IMR-90 (cell line): ENCODE data around the gene CARMIL1. TPM values are rescaled to one million over a fixed set of nuclear protein-coding genes. Genes with fewer than 3 reads are reported as not detected.

Experiments used
- ATAC-seq: fragments of 200-7000 bp; cut with Tn5 transposase; 2 replicates; pipeline ENCODE4 v1.9.1; 2020; ENCODE audit warnings: low read depth, mild to moderate bottlenecking, moderate library complexity
- BruUV-seq: library from RNA; stranded (reverse); fragments of 400-500 nt; replicated peaks from 2 replicates; lab custom pipeline; 2021; lab: Mats Ljungman, UMichigan
- CTCF ChIA-PET: fragments of 300-600 bp; formaldehyde crosslinking; extraction: SDS; loops from one replicate; lab custom pipeline; 2021; ENCODE audit warnings: antibody characterized with exemption; lab: Yijun Ruan, JAX
- POLR2A ChIA-PET: fragments of 300-600 bp; sonication (Branson Sonifier 250); formaldehyde crosslinking; loops from one replicate; lab custom pipeline; 2022; ENCODE audit warnings: antibody characterized with exemption; ENCODE audit not compliant: unreplicated experiment; lab: Charles Lee
- DNase-seq: peaks from one replicate; pipeline ENCODE4 v3.0.0; 2013
- H2AFZ ChIP-seq: replicated peaks from 2 replicates; pipeline ENCODE3; 2013; ENCODE audit warnings: low read length, mild to moderate bottlenecking; ENCODE audit not compliant: poor library complexity
- H2AK5ac ChIP-seq: 2 replicates; pipeline ENCODE4 v1.6.1; 2013; ENCODE audit warnings: low read depth, low read length, inconsistent platforms
- H2AK9ac ChIP-seq: replicated peaks from 2 replicates; pipeline ENCODE3; 2013; ENCODE audit warnings: mild to moderate bottlenecking, low read depth, low read length, moderate library complexity; ENCODE audit not compliant: poor library complexity
- H2BK120ac ChIP-seq: 2 replicates; pipeline ENCODE4 v1.6.1; 2013; ENCODE audit warnings: low read depth, low read length, inconsistent platforms
- H2BK15ac ChIP-seq: 3 replicates; pipeline ENCODE4 v1.6.1; 2013; ENCODE audit warnings: low read depth, low read length, inconsistent platforms
- H2BK20ac ChIP-seq: 2 replicates; pipeline ENCODE4 v1.6.1; 2013; ENCODE audit warnings: low read depth, mild to moderate bottlenecking, inconsistent platforms, low read length, moderate library complexity
- H2BK5ac ChIP-seq: 2 replicates; pipeline ENCODE4 v1.6.1; 2013; ENCODE audit warnings: mild to moderate bottlenecking, low read depth, low read length, inconsistent platforms; ENCODE audit not compliant: poor library complexity, severe bottlenecking
- H3K14ac ChIP-seq: replicated peaks from 2 replicates; pipeline ENCODE4 v1.6.1; 2013; ENCODE audit warnings: low read depth, low read length, inconsistent platforms
- H3K18ac ChIP-seq: 2 replicates; pipeline ENCODE4 v1.6.1; 2013; ENCODE audit warnings: low read depth, low read length, control low read depth
- H3K23ac ChIP-seq: 2 replicates; pipeline ENCODE4 v1.6.1; 2013; ENCODE audit warnings: low read depth, low read length, inconsistent platforms
- H3K27ac ChIP-seq: 2 replicates; pipeline ENCODE4 v1.5.1; 2013; ENCODE audit warnings: mild to moderate bottlenecking, control low read depth, low read length; ENCODE audit not compliant: insufficient read depth
- H3K27me3 ChIP-seq: 2 replicates; pipeline ENCODE4 v1.6.1; 2013; ENCODE audit warnings: low read length; ENCODE audit not compliant: control insufficient read depth, insufficient read depth
- H3K36me3 ChIP-seq: 2 replicates; pipeline ENCODE4 v1.6.1; 2013; ENCODE audit warnings: low read length, mixed read lengths; ENCODE audit not compliant: control insufficient read depth, insufficient read depth
- H3K4ac ChIP-seq: 2 replicates; pipeline ENCODE4 v1.6.1; 2013; ENCODE audit warnings: low read depth, low read length, inconsistent platforms
- H3K4me1 ChIP-seq: 2 replicates; pipeline ENCODE4 v1.6.1; 2013; ENCODE audit warnings: low read length, mixed read lengths; ENCODE audit not compliant: control insufficient read depth, insufficient read depth
- H3K4me2 ChIP-seq: 2 replicates; pipeline ENCODE4 v1.6.1; 2013; ENCODE audit warnings: low read depth, mild to moderate bottlenecking, control low read depth, low read length, moderate library complexity
- H3K4me3 ChIP-seq: 2 replicates; pipeline ENCODE4 v1.5.1; 2013; ENCODE audit warnings: low read depth, mild to moderate bottlenecking, control low read depth, low read length, moderate library complexity; ENCODE audit not compliant: insufficient read depth
- H3K56ac ChIP-seq: 2 replicates; pipeline ENCODE4 v1.6.1; 2013; ENCODE audit warnings: low read length, inconsistent platforms; ENCODE audit not compliant: insufficient read depth; ENCODE audit errors: extremely low read depth
- H3K79me1 ChIP-seq, 2 experiments: 2 replicates each; pipeline ENCODE4 v1.6.1; 2013; ENCODE audit warnings: low read length in 2 of 2, inconsistent platforms in 1 of 2, low read depth in 1 of 2
- H3K9ac ChIP-seq: 2 replicates; pipeline ENCODE4 v1.6.1; 2013; ENCODE audit warnings: low read depth, low read length, control low read depth
- H3K9me1 ChIP-seq: 2 replicates; pipeline ENCODE4 v1.6.1; 2013; ENCODE audit warnings: low read length, inconsistent platforms; ENCODE audit not compliant: insufficient read depth
- H3K9me3 ChIP-seq: 2 replicates; pipeline ENCODE4 v1.6.1; 2013; ENCODE audit warnings: low read length; ENCODE audit not compliant: control insufficient read depth, insufficient read depth
- H4K20me1 ChIP-seq: 2 replicates; pipeline ENCODE4 v1.6.1; 2013; ENCODE audit warnings: low read length, inconsistent platforms; ENCODE audit not compliant: insufficient read depth
- H4K5ac ChIP-seq: 2 replicates; pipeline ENCODE4 v1.6.1; 2013; ENCODE audit warnings: mild to moderate bottlenecking, low read depth, low read length, control low read depth
- H4K8ac ChIP-seq, 2 experiments: 2 replicates each; pipeline ENCODE4 v1.6.1; 2013; ENCODE audit warnings: low read depth in 2 of 2, low read length in 2 of 2, control low read depth in 1 of 2, inconsistent platforms in 1 of 2
- H4K91ac ChIP-seq: 2 replicates; pipeline ENCODE4 v1.6.1; 2013; ENCODE audit warnings: low read depth, low read length, inconsistent platforms; ENCODE audit not compliant: insufficient read depth
- CHD1 ChIP-seq: IDR thresholded peaks from 2 replicates; pipeline ENCODE4 v1.6.1; 2012; ENCODE audit warnings: low read depth, low read length, improper control_type of control experiment
- ELK1 ChIP-seq: fragments of 150-350 bp; IDR thresholded peaks from 2 replicates; pipeline ENCODE4 v1.6.1; 2016; ENCODE audit warnings: low read depth, mild to moderate bottlenecking, low read length, moderate library complexity, borderline replicate concordance
- FOS ChIP-seq: fragments of 150-350 bp; IDR thresholded peaks from 2 replicates; pipeline ENCODE4 v1.6.1; 2016; ENCODE audit warnings: low read depth, low read length
- MAFK ChIP-seq: IDR thresholded peaks from 2 replicates; pipeline ENCODE4 v1.6.1; 2012; ENCODE audit warnings: low read depth, low read length, improper control_type of control experiment
- MAZ ChIP-seq: IDR thresholded peaks from 2 replicates; pipeline ENCODE4 v1.6.1; 2012; ENCODE audit warnings: low read depth, mild to moderate bottlenecking, low read length, improper control_type of control experiment, moderate library complexity, borderline replicate concordance
- MXI1 ChIP-seq: IDR thresholded peaks from 2 replicates; pipeline ENCODE4 v1.6.1; 2012; ENCODE audit warnings: low read depth, mild to moderate bottlenecking, low read length, moderate library complexity, borderline replicate concordance
- NFE2L2 ChIP-seq: fragments of 150-350 bp; IDR thresholded peaks from 2 replicates; pipeline ENCODE4 v1.6.1; 2016; ENCODE audit warnings: low read depth, mild to moderate bottlenecking, low read length
- RAD21 ChIP-seq: IDR thresholded peaks from 2 replicates; pipeline ENCODE4 v1.6.1; 2012; ENCODE audit warnings: low read length, improper control_type of control experiment
- RCOR1 ChIP-seq: IDR thresholded peaks from 2 replicates; pipeline ENCODE4 v1.6.1; 2012; ENCODE audit warnings: mild to moderate bottlenecking, low read length, improper control_type of control experiment; ENCODE audit not compliant: insufficient replicate concordance
- RFX5 ChIP-seq: IDR thresholded peaks from 2 replicates; pipeline ENCODE4 v1.8.0; 2012; ENCODE audit warnings: low read depth, mild to moderate bottlenecking, low read length, moderate library complexity
- WGBS, 2 experiments: methylation state at CpG; one replicate each; pipeline versions ENCODE4 v1.1.5 to v1.1.7; 2013; ENCODE audit warnings: missing lambda C conversion rate in 2 of 2; ENCODE audit not compliant: insufficient read length in 1 of 2; ENCODE audit errors: extremely low coverage in 2 of 2; 5-methylcytosine and 5-hydroxymethylcytosine counted together
- dilution Hi-C: fragments of 300-500 bp; cut with HindIII; formaldehyde crosslinking; loops from one replicate; pipeline ENCODE4 v1.14.3; 2018; ENCODE audit warnings: low sequenced_read_pairs; ENCODE audit not compliant: unreplicated experiment
- in situ Hi-C: fragments of 300-500 bp; cut with MboI; formaldehyde crosslinking; loops from 3 replicates; pipeline ENCODE4 v1.14.3; 2019; ENCODE audit warnings: low sequenced_read_pairs, inconsistent platforms, mixed read lengths
- intact Hi-C: fragments of 100-400 bp; cut with micrococcal nuclease; formaldehyde crosslinking; loops from 2 replicates; pipeline ENCODE4 v1.10.0; 2022
- polyA plus RNA-seq, 3 experiments: library from polyadenylated mRNA; depleted of rRNA; stranded (reverse); fragments of >200 nt; gene quantifications; 2 replicates each; pipeline ENCODE4 v1.2.3, GENCODE V29; 2012; ENCODE audit warnings: low replicate concordance in 1 of 3
- total RNA-seq: library from RNA; depleted of rRNA; stranded (reverse); fragments of >200 nt; gene quantifications from 2 replicates; pipeline ENCODE4 v1.2.3, GENCODE V29; 2012
- TF ChIP-seq, protein P1 (sequence below): fragments of 150-350 bp; IDR thresholded peaks from 2 replicates; pipeline ENCODE4 v1.6.1; 2017; ENCODE audit warnings: mild to moderate bottlenecking, antibody characterized with exemption, low read length, low read depth

The CARMIL1 gene
- total and polyA plus RNA-seq, 2 of the 4 experiments (the other 2 are of a cell fraction) = 1.3 to 2.9 TPM

DNA sequence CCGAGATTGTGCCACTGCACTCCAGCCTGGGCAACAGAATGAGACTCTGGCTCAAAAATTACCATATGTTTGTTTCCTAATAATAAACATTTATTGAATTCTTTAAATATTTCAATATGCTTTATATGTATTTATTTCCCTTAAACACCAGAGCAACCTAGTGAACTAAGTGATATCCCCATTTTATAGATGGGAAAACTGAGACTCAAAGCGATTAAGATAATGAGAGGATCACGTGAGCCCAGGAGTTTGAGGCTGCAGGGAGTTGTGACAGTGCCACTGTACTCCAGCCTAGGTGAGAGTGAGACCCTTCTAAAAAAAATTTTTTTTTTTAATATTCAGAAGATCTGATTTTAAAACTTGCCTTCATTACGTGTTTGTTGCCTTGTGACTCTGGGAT, 19.4 kb upstream of the CARMIL1 start:
- Histone ChIP-seq H4K91ac (no peak overlapping the region), H2AK5ac (no peak overlapping the region), H3K4me2 (no peak overlapping the region), H4K20me1 (no peaks in the 10 kb centered on the region), H3K9ac (no peak overlapping the region), H4K8ac (no peak overlapping the region), H3K9me3 (no peaks in the 10 kb centered on the region), H3K56ac (no peak overlapping the region), H2BK120ac (no peak overlapping the region), H2AFZ (no peak overlapping the region), H2BK20ac (no peak overlapping the region), H3K18ac (no peak overlapping the region), H3K27ac (no peak overlapping the region), H3K9me1 (no peaks in the 10 kb centered on the region), H2AK9ac (no peak overlapping the region), H3K4me1 (no peaks in the 10 kb centered on the region), H2BK15ac (no peak overlapping the region), H3K4ac (no peak overlapping the region), H3K36me3 (no peaks in the 10 kb centered on the region), H3K23ac (no peak overlapping the region), H3K79me1 (no peaks in the 10 kb centered on the region), H3K4me3 (no peak overlapping the region), H4K5ac (no peak overlapping the region), H3K14ac (no peak overlapping the region), H3K27me3 (no peaks in the 10 kb centered on the region), H2BK5ac (no peak overlapping the region)
- intact Hi-C loops (loop anchor here (10.0 kb wide), 1 partner anchor 455 kb away; no protein-coding TSS in a partner anchor), dilution Hi-C loops (no loop called here), in situ Hi-C loops (loop anchor here (10.0 kb wide), 1 partner anchor 305 kb away; no protein-coding TSS in a partner anchor)
- WGBS, 2 experiments = no CpG with 5 or more reads among the region's 4 CpGs
- BruUV-seq = no TSS peak
- DNase-seq = no peak
- POLR2A ChIA-PET = no interaction called here
- no peak for ATAC-seq
- TF ChIP-seq CHD1 (no peak), RAD21 (no peak), RFX5 (no peak), RCOR1 (no peak), MAFK (no peak), ELK1 (no peak), MXI1 (no peak), NFE2L2 (no peak), MAZ (no peak), FOS (no peak)
- TF ChIP-seq, protein P1, sequence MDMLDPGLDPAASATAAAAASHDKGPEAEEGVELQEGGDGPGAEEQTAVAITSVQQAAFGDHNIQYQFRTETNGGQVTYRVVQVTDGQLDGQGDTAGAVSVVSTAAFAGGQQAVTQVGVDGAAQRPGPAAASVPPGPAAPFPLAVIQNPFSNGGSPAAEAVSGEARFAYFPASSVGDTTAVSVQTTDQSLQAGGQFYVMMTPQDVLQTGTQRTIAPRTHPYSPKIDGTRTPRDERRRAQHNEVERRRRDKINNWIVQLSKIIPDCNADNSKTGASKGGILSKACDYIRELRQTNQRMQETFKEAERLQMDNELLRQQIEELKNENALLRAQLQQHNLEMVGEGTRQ = no peak
- CTCF ChIA-PET = no interaction called here
